Measurements from ENCODE around the gene UNC79.

UNC79 gene

DNA sequence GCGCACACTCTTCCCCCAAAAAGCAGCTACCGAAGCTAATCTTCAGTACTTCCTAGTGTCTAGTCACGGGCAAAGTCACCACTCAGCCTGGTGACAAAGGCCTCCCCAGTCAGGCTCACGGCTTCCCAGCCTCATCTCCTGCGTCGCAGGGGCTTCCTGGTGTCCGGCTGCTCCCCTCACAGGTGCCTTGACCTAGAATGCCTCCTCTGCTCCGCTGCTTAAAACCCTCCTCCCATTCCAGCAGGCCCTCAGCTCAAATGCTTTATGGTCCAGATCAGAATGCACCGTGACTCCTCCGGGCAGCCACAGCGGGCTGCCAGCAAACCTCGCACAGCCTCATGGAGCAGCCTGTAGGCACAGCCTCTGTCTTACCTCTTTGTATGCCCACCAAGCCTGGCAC is 304.5 kb downstream of the UNC79 start:
- H3K36me3 ChIP-seq (ENCODE audit: control insufficient read depth, insufficient read depth, low read length): no peaks in the 10 kb centered on the region
- DNase-seq (ENCODE audit: extremely low read depth, insufficient read length): no peak
- peaks cover 1% of the 10 kb centered on the region for H3K27me3 ChIP-seq (replicated peaks; ENCODE audit: control insufficient read depth, insufficient read depth, low read length)
- TF ChIP-seq, protein P1, sequence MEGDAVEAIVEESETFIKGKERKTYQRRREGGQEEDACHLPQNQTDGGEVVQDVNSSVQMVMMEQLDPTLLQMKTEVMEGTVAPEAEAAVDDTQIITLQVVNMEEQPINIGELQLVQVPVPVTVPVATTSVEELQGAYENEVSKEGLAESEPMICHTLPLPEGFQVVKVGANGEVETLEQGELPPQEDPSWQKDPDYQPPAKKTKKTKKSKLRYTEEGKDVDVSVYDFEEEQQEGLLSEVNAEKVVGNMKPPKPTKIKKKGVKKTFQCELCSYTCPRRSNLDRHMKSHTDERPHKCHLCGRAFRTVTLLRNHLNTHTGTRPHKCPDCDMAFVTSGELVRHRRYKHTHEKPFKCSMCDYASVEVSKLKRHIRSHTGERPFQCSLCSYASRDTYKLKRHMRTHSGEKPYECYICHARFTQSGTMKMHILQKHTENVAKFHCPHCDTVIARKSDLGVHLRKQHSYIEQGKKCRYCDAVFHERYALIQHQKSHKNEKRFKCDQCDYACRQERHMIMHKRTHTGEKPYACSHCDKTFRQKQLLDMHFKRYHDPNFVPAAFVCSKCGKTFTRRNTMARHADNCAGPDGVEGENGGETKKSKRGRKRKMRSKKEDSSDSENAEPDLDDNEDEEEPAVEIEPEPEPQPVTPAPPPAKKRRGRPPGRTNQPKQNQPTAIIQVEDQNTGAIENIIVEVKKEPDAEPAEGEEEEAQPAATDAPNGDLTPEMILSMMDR (IDR thresholded peaks at IDR 0.05; ENCODE audit: insufficient read depth, low read length, poor library complexity, severe bottlenecking): no peak
- no peak overlapping the region for H3K4me3 ChIP-seq (replicated peaks; ENCODE audit: low read depth, low read length)

DNA sequence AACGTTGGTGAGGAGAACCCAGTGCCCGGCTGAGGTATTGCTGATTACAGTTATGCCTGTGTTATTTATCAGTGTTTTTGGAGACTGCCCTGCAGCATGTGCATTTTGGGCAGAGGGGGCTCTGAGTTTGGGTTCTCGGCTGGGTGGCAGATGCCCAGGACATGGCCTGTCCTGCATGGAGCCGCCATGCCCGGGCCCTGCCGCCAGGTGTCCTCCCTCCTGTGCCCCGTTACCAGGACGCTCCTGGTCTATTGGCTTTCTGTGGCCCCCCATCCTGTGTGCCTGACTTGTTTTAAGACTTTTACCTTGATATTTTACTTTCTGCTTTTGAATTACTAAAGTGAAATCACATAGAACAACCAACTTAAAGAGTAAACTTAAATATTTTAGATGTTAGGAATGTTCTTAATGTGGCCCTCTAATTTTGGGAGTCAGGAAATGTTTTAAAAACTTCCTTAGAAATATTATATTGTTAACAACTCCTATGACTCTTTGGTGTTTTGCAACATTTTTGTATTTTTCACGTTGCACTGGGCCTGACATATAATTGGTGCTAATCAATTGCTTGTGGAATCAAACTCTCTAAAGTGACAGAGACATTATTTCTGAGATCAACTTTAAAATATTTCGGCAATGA is 305.8 kb downstream of the UNC79 start:
- DNase-seq (ENCODE audit: extremely low read depth, insufficient read length): no peak
- Histone ChIP-seq H3K36me3 (ENCODE audit: control insufficient read depth, insufficient read depth, low read length) (no peaks in the 10 kb centered on the region), H3K4me3 (replicated peaks; ENCODE audit: low read depth, low read length) (no peak overlapping the region), H3K27me3 (replicated peaks; ENCODE audit: control insufficient read depth, insufficient read depth, low read length) (peaks cover 1% of the 10 kb centered on the region; the same call in 1 of the 2 replicates)
- TF ChIP-seq, protein P1 (IDR thresholded peaks at IDR 0.05; ENCODE audit: insufficient read depth, low read length, poor library complexity, severe bottlenecking): peak; percentile 58

DNA sequence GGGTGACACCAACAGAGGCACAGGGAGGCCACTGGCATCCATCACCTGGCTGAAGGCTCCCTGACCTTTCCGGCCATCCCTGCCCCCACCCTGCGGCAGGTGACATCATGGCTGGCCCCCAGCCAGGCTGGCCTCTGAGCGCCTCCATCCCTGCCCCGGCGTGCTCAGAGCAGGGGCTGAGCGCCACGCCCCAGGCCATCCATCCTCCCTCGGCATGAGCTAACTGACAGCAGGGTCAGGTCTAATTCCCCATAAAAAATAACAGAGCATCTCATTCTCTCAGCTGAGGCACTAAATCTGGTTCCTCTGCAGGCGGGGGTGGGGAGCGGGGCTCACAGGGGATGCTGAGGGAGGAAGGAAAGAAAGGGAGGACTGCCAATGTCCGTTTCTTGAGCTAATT is 306.9 kb downstream of the UNC79 start:
- no peak overlapping the region for H3K4me3 ChIP-seq (replicated peaks; ENCODE audit: low read depth, low read length)
- TF ChIP-seq, protein P1 (IDR thresholded peaks at IDR 0.05; ENCODE audit: insufficient read depth, low read length, poor library complexity, severe bottlenecking): no peak
- H3K27me3 ChIP-seq (replicated peaks; ENCODE audit: control insufficient read depth, insufficient read depth, low read length): peaks cover 1% of the 10 kb centered on the region; the same call in 1 of the 2 replicates
- DNase-seq (ENCODE audit: extremely low read depth, insufficient read length): no peak
- no peaks in the 10 kb centered on the region for H3K36me3 ChIP-seq (ENCODE audit: control insufficient read depth, insufficient read depth, low read length)

DNA sequence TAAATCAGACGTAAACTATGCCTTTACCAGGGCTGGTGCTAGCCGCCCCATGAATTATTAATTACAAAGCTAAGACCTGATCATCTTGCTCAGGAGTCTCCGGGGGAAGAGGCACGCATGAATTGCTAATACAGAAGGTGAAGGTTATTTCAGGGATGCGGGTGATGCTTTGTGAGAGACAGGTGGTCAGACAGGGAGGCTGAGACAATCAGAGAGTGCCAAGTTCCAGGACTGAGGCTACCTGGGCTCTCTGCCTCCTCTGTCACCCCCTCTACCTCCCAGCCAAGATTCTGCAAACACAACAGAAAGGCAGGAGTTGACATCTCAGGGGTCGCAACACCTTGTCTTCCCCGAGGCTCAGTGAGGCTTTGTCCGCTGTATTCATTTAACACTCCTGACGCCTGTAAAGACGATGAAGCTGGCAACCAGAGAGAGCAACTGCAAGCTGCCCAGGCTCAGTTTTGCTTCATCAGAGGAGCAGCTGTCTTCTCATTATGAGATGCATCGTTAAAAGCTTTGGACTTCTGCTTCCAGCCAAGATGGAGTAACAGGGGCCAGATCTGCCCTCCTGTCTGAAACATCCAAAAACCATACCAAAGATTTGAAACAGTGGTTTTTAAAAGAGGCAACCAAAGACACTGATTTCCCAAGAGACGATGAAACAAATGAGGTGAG is 311.0 kb downstream of the UNC79 start:
- no peaks in the 10 kb centered on the region for H3K36me3 ChIP-seq (ENCODE audit: control insufficient read depth, insufficient read depth, low read length)
- H3K4me3 ChIP-seq (replicated peaks; ENCODE audit: low read depth, low read length): no peak overlapping the region
- no peak for DNase-seq (ENCODE audit: extremely low read depth, insufficient read length)
- TF ChIP-seq, protein P1 (IDR thresholded peaks at IDR 0.05; ENCODE audit: insufficient read depth, low read length, poor library complexity, severe bottlenecking): no peak
- peaks cover 1% of the 10 kb centered on the region; the same call in 1 of the 2 replicates for H3K27me3 ChIP-seq (replicated peaks; ENCODE audit: control insufficient read depth, insufficient read depth, low read length)

DNA sequence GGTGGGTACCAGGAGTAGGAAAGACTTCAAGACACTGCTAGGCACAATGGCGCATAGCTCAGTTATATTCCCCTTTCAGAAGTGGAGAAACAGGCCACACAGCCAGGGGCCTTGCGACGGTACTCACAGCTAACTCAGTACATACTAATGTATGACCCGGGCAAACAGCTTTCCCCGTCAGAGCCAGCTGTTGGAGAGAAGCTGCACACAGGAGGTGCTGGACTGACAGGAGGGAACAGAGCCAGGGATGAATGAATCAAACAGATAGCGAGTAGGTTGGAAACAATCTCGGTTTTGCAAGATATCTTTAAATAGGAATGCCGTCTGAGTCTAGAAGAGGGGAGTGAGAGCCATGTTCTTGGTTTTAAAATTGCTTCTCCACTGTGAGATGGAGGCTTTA is 312.0 kb downstream of the UNC79 start:
- no peak for DNase-seq (ENCODE audit: extremely low read depth, insufficient read length)
- H3K27me3 ChIP-seq (replicated peaks; ENCODE audit: control insufficient read depth, insufficient read depth, low read length): peaks cover 1% of the 10 kb centered on the region; the same call in 1 of the 2 replicates
- no peak overlapping the region for H3K4me3 ChIP-seq (replicated peaks; ENCODE audit: low read depth, low read length)
- TF ChIP-seq, protein P1 (IDR thresholded peaks at IDR 0.05; ENCODE audit: insufficient read depth, low read length, poor library complexity, severe bottlenecking): no peak
- H3K36me3 ChIP-seq (ENCODE audit: control insufficient read depth, insufficient read depth, low read length): no peaks in the 10 kb centered on the region
